ENCODE measurements around the gene BACE2. TPM values are rescaled to one million over a fixed set of nuclear protein-coding genes. Genes with fewer than 3 reads are reported as not detected.
A peak's percentile ranks its signal among the peaks of the same experiment; 100 is the strongest.
"Not testable (repeated sequence)": the region's sequence is repeated elsewhere in the genome, so short reads cannot be mapped to it uniquely, and the experiment has no call there.

Gene BACE2
- total RNA-seq, 1 donor from 2014 or later: 64.8 TPM

GRCh38 chr21:41196993-41197392 is 29.0 kb downstream of the BACE2 start:
- TF ChIP-seq CTCF (IDR thresholded peaks at IDR 0.05; ENCODE audit: insufficient read depth, low read length, severe bottlenecking): no peak
- H3K27me3 ChIP-seq (ENCODE audit: control insufficient read depth, insufficient read depth, low read length): no peaks in the 10 kb centered on the region
- FAIRE-seq (no peak), DNase-seq (ENCODE audit: low read depth) (peak; percentile 35)
- H3K36me3 ChIP-seq (ENCODE audit: control insufficient read depth, insufficient read depth, low read length): peaks cover 2% of the 10 kb centered on the region
- no peak overlapping the region for H3K4me3 ChIP-seq (ENCODE audit: low read depth, low read length)

GRCh38 chr21:41197582-41197981 is 29.6 kb downstream of the BACE2 start:
- H3K4me3 ChIP-seq (ENCODE audit: low read depth, low read length): no peak overlapping the region
- no peak for DNase-seq (ENCODE audit: low read depth)
- no peak for FAIRE-seq
- no peaks in the 10 kb centered on the region for H3K27me3 ChIP-seq (ENCODE audit: control insufficient read depth, insufficient read depth, low read length)
- no peak for TF ChIP-seq CTCF (IDR thresholded peaks at IDR 0.05; ENCODE audit: insufficient read depth, low read length, severe bottlenecking)
- peaks cover 2% of the 10 kb centered on the region for H3K36me3 ChIP-seq (ENCODE audit: control insufficient read depth, insufficient read depth, low read length)

- not testable (repeated sequence) for DNase-seq (ENCODE audit: low read depth); FAIRE-seq; H3K36me3 ChIP-seq (ENCODE audit: control insufficient read depth, insufficient read depth, low read length); H3K27me3 ChIP-seq (ENCODE audit: control insufficient read depth, insufficient read depth, low read length); H3K4me3 ChIP-seq (ENCODE audit: low read depth, low read length)
Observed at GRCh38 chr21:41198647-41199046, 30.7 kb downstream of the BACE2 start.

GRCh38 chr21:41199123-41199522 is 31.2 kb downstream of the BACE2 start:
- no peaks in the 10 kb centered on the region for H3K27me3 ChIP-seq (ENCODE audit: control insufficient read depth, insufficient read depth, low read length)
- H3K4me3 ChIP-seq (ENCODE audit: low read depth, low read length): no peak overlapping the region
- TF ChIP-seq CTCF (IDR thresholded peaks at IDR 0.05; ENCODE audit: insufficient read depth, low read length, severe bottlenecking): no peak
- DNase-seq (ENCODE audit: low read depth) (no peak), FAIRE-seq (no peak)
- peaks cover 2% of the 10 kb centered on the region for H3K36me3 ChIP-seq (ENCODE audit: control insufficient read depth, insufficient read depth, low read length)

- peaks cover 2% of the 10 kb centered on the region for H3K36me3 ChIP-seq (ENCODE audit: control insufficient read depth, insufficient read depth, low read length)
- no peak for FAIRE-seq
Observed at GRCh38 chr21:41199588-41199987, 31.6 kb downstream of the BACE2 start.

GRCh38 chr21:41201385-41201784 is 33.4 kb downstream of the BACE2 start:
- no peak for FAIRE-seq
- Histone ChIP-seq H3K4me3 (ENCODE audit: low read depth, low read length) (no peak overlapping the region), H3K27me3 (ENCODE audit: control insufficient read depth, insufficient read depth, low read length) (no peaks in the 10 kb centered on the region), H3K36me3 (ENCODE audit: control insufficient read depth, insufficient read depth, low read length) (peaks cover 2% of the 10 kb centered on the region)
- no peak for DNase-seq (ENCODE audit: low read depth)
- no peak for TF ChIP-seq CTCF (IDR thresholded peaks at IDR 0.05; ENCODE audit: insufficient read depth, low read length, severe bottlenecking)

More at GRCh38 chr21:41199588-41199987, 31.6 kb downstream of the BACE2 start:
- TF ChIP-seq CTCF (IDR thresholded peaks at IDR 0.05; ENCODE audit: insufficient read depth, low read length, severe bottlenecking): no peak
- DNase-seq (ENCODE audit: low read depth): no peak
- H3K4me3 ChIP-seq (ENCODE audit: low read depth, low read length): no peak overlapping the region
- H3K27me3 ChIP-seq (ENCODE audit: control insufficient read depth, insufficient read depth, low read length): no peaks in the 10 kb centered on the region

All from bronchial epithelial cell (primary cell).